ENCODE results near the gene MARCKSL1.

GRCh38 chr1:32377541-32378220, 41.6 kb upstream of the MARCKSL1 start:
- TF ChIP-seq POLR2AphosphoS5 (IDR thresholded peaks at IDR 0.05; ENCODE audit: borderline replicate concordance, low read depth, low read length) = no peak
- TF ChIP-seq EZH2 (IDR thresholded peaks at IDR 0.05) = no peak
- no peak for TF ChIP-seq FOXP2 (optimal IDR thresholded peaks at IDR 0.05; ENCODE audit: control extremely low read depth, extremely low read length, insufficient read depth)

All from SK-N-MC (cell line).